Measurements from ENCODE around the gene SEC22B.
"Not testable (repeated sequence)": the region's sequence is repeated elsewhere in the genome, so short reads cannot be mapped to it uniquely, and the experiment has no call there.

The SEC22B gene

DNA sequence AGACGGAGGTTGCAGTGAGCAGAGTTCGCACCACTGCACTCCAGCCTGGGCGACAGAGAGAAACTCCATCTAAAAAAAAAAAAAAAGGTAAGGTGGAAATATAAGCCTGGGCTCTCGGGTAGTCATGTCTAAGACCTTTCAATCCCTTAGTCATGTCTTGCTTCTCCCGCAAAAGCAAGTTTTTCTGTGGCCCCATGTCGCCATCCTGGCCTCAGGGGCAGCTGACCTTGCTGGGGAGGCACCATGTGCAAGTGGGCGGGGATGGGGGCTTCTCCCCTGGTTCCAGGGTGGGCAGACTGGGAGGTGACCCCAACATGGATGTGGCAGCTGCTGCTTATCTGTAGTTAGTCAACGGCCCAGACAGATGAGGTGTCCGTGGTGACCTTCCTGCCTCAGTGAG is 66.7 kb downstream of the SEC22B start:
- DNase-seq (ENCODE audit: low read depth); H3K4me3 ChIP-seq (ENCODE audit: low read depth, low read length): not testable (repeated sequence)

DNA sequence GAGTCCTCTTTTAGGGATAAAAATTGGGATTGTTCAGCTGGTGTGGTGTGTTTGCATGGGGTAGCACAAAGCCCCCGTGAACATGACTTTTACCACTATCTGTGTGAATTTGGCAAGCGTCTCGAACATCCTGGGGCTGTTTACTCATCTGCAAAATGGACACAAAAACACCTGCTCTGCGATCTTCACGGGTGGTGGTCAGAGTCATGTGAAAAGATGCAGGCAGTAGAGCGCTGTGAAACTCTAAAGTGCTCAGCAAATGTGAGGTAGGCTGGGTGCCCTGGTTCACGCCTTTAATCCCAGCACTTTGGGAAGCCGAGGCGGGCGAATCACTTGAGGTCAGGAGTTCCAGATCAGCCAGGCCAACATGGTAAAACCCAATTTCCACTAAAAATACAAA is 67.1 kb downstream of the SEC22B start:
- H3K4me3 ChIP-seq (ENCODE audit: low read depth, low read length); DNase-seq (ENCODE audit: low read depth): not testable (repeated sequence)

GRCh38 chr1:120105288-120105687 is 71.0 kb downstream of the SEC22B start:
- DNase-seq (ENCODE audit: low read depth): not testable (repeated sequence)

DNA sequence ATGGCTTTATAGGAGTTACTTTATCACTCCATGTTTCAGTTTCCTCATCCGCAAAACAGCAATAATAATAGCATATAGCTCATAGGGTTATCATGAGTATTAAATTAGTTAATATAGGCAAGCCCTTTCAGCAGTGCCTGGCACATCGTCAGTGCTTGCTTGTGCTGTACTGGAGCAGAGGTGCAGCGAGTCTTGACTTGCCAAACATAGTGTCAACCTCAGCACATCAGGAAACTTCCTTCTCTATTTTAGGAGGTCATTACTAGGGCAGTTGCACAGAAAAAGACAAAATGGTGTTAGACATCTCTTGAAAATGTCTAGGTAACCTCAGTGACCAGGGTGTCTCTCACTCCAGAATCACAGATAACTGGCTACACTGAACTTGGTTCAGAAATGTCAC is 72.6 kb downstream of the SEC22B start:
- not testable (repeated sequence) for H3K4me3 ChIP-seq (ENCODE audit: low read depth, low read length); DNase-seq (ENCODE audit: low read depth)

More at GRCh38 chr1:120105288-120105687, 71.0 kb downstream of the SEC22B start:
- H3K4me3 ChIP-seq (ENCODE audit: low read depth, low read length): not testable (repeated sequence)

- DNase-seq (ENCODE audit: low read depth); H3K4me3 ChIP-seq (ENCODE audit: low read depth, low read length): not testable (repeated sequence)
These were observed 74.7 kb downstream of the SEC22B start for GRCh38 chr1:120101593-120101992.
